Measurements from ENCODE around the gene KCNT1. TPM values are rescaled to one million over a fixed set of nuclear protein-coding genes. Genes with fewer than 3 reads are reported as not detected.

The KCNT1 gene
- total RNA-seq, 1 experiment from 2014 or later = 0.68 TPM

GRCh38 chr9:135840107-135840506 lies 138.1 kb downstream of the KCNT1 start:
- Histone ChIP-seq H3K4me2 (ENCODE audit: insufficient read depth, insufficient read length, low read length) (no peak overlapping the region), H3K79me1 (ENCODE audit: insufficient read depth, low read depth, low read length, poor library complexity, severe bottlenecking) (peaks cover 5% of the 10 kb centered on the region), H2AFZ (ENCODE audit: low read length) (no peak overlapping the region), H3T11ph (ENCODE audit: low read length) (no peak overlapping the region), H3K56ac (ENCODE audit: insufficient read length, low read depth, low read length) (no peak overlapping the region), H2AK5ac (ENCODE audit: insufficient read length, low read length) (no peak overlapping the region), H2BK12ac (ENCODE audit: insufficient read length, low read depth, low read length) (no peak overlapping the region), H3K14ac (ENCODE audit: insufficient read depth, low read length) (no peak overlapping the region), H3K9me3 (ENCODE audit: control insufficient read depth, low read depth, low read length) (no peaks in the 10 kb centered on the region), H2BK120ac (ENCODE audit: low read depth, low read length, poor library complexity, severe bottlenecking) (no peak overlapping the region), H2BK5ac (ENCODE audit: insufficient read length, low read length) (no peak overlapping the region), H4K20me1 (ENCODE audit: control insufficient read depth, insufficient read depth, insufficient read length) (peaks cover 2% of the 10 kb centered on the region), H3K18ac (ENCODE audit: insufficient read length, low read depth, low read length) (no peak overlapping the region), H3K9ac (ENCODE audit: extremely low read depth, insufficient read length, low read length) (no peak overlapping the region), H3K27me3 (ENCODE audit: insufficient read depth, low read length) (no peaks in the 10 kb centered on the region), H2BK20ac (ENCODE audit: low read depth, low read length, poor library complexity, severe bottlenecking) (no peak overlapping the region), H3K4ac (ENCODE audit: low read depth, low read length) (no peak overlapping the region), H2BK15ac (ENCODE audit: low read depth, low read length) (no peak overlapping the region), H4K8ac (replicated peaks; ENCODE audit: insufficient read length, low read depth, low read length) (no peak overlapping the region), H3K23ac (ENCODE audit: insufficient read length, low read depth, low read length) (no peak overlapping the region), H3K79me2 (ENCODE audit: insufficient read depth, low read length) (peaks cover 9% of the 10 kb centered on the region; the same call in 1 of the 2 replicates), H3K27ac (ENCODE audit: insufficient read length, low read depth, low read length) (no peak overlapping the region), H4K5ac (ENCODE audit: insufficient read length, low read depth, low read length) (no peak overlapping the region), H4K91ac (ENCODE audit: insufficient read length, low read depth, low read length) (no peak overlapping the region), H3K23me2 (ENCODE audit: insufficient read length, low read depth, low read length, poor library complexity, severe bottlenecking) (no peaks in the 10 kb centered on the region), H3K4me1 (ENCODE audit: insufficient read depth, low read length) (peaks cover 3% of the 10 kb centered on the region; the same call in 1 of the 2 replicates)
- no peak for TF ChIP-seq CTCF (conservative IDR thresholded peaks at IDR 0.05)
- peak overlapping the region; percentile 2 to 32 (median 31); a peak in 2 of 7 replicates for H3K27ac Mint-ChIP-seq
- H3K9me3 Mint-ChIP-seq = peaks cover 12 to 13% of the 10 kb centered on the region in 2 experiments
- peaks cover 10 to 16% of the 10 kb centered on the region in 2 experiments for H3K4me1 Mint-ChIP-seq
- DNase-seq = no peak
- no peak overlapping the region for H3K4me3 Mint-ChIP-seq
- H3K27me3 Mint-ChIP-seq (ENCODE audit: low read depth) = no peaks in the 10 kb centered on the region
- no CpG with 5 or more reads among the region's 9 CpGs for WGBS (ENCODE audit: extremely low coverage, insufficient read length, low lambda C conversion rate)
- H3K36me3 Mint-ChIP-seq (ENCODE audit: insufficient read depth in 1 of 3, low read depth in 3 of 3) = peaks cover 17 to 26% (median 18%) of the 10 kb centered on the region in 3 experiments
